Karpas-422 (cell line): Measurements from ENCODE around the gene FNDC1. TPM values are rescaled to one million over a fixed set of nuclear protein-coding genes. Genes with fewer than 3 reads are reported as not detected.
A peak's percentile ranks its signal among the peaks of the same experiment; 100 is the strongest.

Experiments used
- DNase-seq: peaks from one replicate; pipeline ENCODE4 v3.0.0-alpha.2; 2015
- H2AFZ ChIP-seq: fragments of 200-600 bp; sonication (generic); 2 replicates; pipeline ENCODE4 v1.6.1; 2014; ENCODE audit warnings: antibody characterized with exemption, low read length, mixed read lengths
- H3K27ac ChIP-seq: fragments of 200-600 bp; sonication (generic); 2 replicates; pipeline ENCODE4 v1.5.1; 2014; ENCODE audit warnings: mild to moderate bottlenecking, low read length, moderate library complexity
- H3K27me3 ChIP-seq: fragments of 200-600 bp; sonication (generic); 2 replicates; pipeline ENCODE4 v1.6.1; 2014; ENCODE audit warnings: low read length, mixed read lengths
- H3K36me3 ChIP-seq: fragments of 200-600 bp; sonication (generic); 2 replicates; pipeline ENCODE4 v1.6.1; 2014; ENCODE audit warnings: low read length, mixed read lengths; ENCODE audit not compliant: insufficient read depth
- H3K4me1 ChIP-seq: fragments of 200-600 bp; sonication (generic); 2 replicates; pipeline ENCODE4 v1.6.1; 2014; ENCODE audit warnings: mild to moderate bottlenecking, low read length, mixed read lengths
- H3K4me2 ChIP-seq: fragments of 200-600 bp; sonication (generic); 2 replicates; pipeline ENCODE4 v1.6.1; 2014; ENCODE audit warnings: low read length, low read depth, mild to moderate bottlenecking; ENCODE audit not compliant: poor library complexity, severe bottlenecking
- H3K4me3 ChIP-seq: fragments of 200-600 bp; sonication (generic); 2 replicates; pipeline ENCODE4 v1.5.1; 2014; ENCODE audit warnings: mild to moderate bottlenecking, antibody characterized with exemption, low read length, mixed read lengths
- H3K79me2 ChIP-seq: fragments of 200-600 bp; sonication (generic); 2 replicates; pipeline ENCODE4 v1.6.1; 2014; ENCODE audit warnings: mild to moderate bottlenecking, low read length, mixed read lengths
- H3K9ac ChIP-seq: fragments of 200-600 bp; sonication (generic); 2 replicates; pipeline ENCODE4 v1.6.0; 2014; ENCODE audit warnings: low read length
- H3K9me2 ChIP-seq: fragments of 200-600 bp; sonication (generic), shearing (Covaris generic); replicated peaks from 2 replicates; pipeline ENCODE4 v1.6.0; 2014; ENCODE audit warnings: mild to moderate bottlenecking, low read length, moderate library complexity; ENCODE audit not compliant: insufficient read depth
- H3K9me3 ChIP-seq: fragments of 300-700, 200-600 bp; sonication (generic); 2 replicates; pipeline ENCODE4 v1.6.1; 2014; ENCODE audit warnings: low read length, mixed read lengths
- H4K20me1 ChIP-seq: fragments of 200-600 bp; sonication (generic); 2 replicates; pipeline ENCODE4 v1.6.1; 2014; ENCODE audit warnings: mild to moderate bottlenecking, antibody characterized with exemption, low read length, low read depth; ENCODE audit not compliant: insufficient read depth
- total RNA-seq: library from RNA; depleted of rRNA; stranded (reverse); fragments of >200 nt; shearing (Covaris generic); gene quantifications from 2 replicates; pipeline ENCODE4 v1.2.3, GENCODE V29; 2014; ENCODE audit warnings: low replicate concordance

The FNDC1 gene
- total RNA-seq, 1 experiment from 2014 or later = 90.0 TPM

GRCh38 chr6:159161839-159162238 is 7.4 kb upstream of the FNDC1 start:
- Histone ChIP-seq H3K27ac (no peak overlapping the region), H3K79me2 (no peaks in the 10 kb centered on the region), H3K9ac (no peak overlapping the region), H3K4me2 (no peak overlapping the region), H4K20me1 (no peaks in the 10 kb centered on the region), H3K4me3 (no peak overlapping the region), H3K36me3 (no peaks in the 10 kb centered on the region), H3K4me1 (peaks cover 11% of the 10 kb centered on the region), H3K27me3 (no peaks in the 10 kb centered on the region), H3K9me3 (no peaks in the 10 kb centered on the region), H2AFZ (no peak overlapping the region), H3K9me2 (no peaks in the 10 kb centered on the region)
- no peak for DNase-seq

DNA sequence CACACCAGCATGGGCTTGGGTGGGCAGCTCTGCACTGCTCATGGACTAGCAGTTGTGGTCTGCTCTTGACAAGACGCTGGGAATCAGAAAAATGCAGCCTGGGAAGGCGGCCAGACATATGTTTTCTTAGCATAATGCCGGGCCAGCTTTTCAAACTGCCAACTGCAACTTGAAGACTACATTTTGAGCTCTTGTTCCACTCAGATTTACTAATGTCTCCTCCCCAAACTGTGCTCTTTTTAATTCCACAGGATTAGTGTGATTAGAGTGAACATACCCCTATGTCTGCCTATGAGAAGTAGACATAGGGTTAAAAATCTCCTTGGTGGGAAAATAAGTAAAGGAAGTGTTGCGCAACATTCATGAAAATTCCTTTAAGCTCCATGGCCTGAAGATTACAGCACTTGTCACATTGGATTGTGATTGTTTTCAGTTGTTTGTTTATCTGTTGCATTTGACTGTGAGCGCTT is 5.3 kb upstream of the FNDC1 start:
- Histone ChIP-seq H3K36me3 (no peaks in the 10 kb centered on the region), H3K79me2 (no peaks in the 10 kb centered on the region), H3K27me3 (no peaks in the 10 kb centered on the region), H3K4me3 (no peak overlapping the region), H4K20me1 (no peaks in the 10 kb centered on the region), H3K9ac (no peak overlapping the region), H3K27ac (no peak overlapping the region), H2AFZ (no peak overlapping the region), H3K9me2 (no peaks in the 10 kb centered on the region), H3K4me2 (no peak overlapping the region), H3K4me1 (peaks cover 27% of the 10 kb centered on the region), H3K9me3 (no peaks in the 10 kb centered on the region)
- no peak for DNase-seq

DNA sequence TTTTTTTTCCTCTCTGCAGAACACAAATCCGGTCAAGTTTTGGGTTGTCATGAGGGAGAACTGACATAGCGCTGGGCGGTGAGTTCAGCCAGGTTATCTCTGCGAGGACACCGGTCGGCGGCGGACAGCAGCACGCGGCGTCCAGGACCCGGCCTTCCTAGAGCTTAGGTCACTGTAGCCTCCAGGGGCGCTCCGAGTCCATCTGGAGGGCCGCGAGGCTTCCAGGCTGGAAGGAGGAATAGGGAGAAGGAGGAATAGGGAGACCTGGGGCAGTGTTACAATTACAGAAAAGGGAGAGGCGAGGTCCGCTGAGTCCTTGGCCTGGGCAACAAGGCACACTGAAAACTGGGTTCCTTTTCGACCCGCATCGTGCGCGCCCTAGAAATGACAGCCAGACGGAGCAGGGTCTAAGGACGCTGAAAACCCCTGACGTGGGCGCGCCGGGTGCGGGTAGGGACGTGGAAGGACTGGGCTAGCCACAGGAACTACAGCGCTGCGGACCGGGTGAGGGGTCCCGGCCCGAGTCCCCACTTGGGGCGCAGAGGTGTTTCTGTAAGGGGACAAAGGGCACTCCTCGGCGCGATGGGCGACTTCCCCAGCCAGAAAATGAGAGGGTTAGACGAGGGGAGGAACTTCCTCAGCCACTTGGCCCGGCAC is 536 bp upstream of the FNDC1 start:
- Histone ChIP-seq H3K4me3 (peak overlapping the region; percentile 66), H3K9me2 (no peaks in the 10 kb centered on the region), H3K9me3 (no peaks in the 10 kb centered on the region), H2AFZ (peak overlapping the region; percentile 78; the same call in 1 of the 2 replicates), H3K4me1 (peaks cover 53% of the 10 kb centered on the region), H3K27ac (no peak overlapping the region), H3K79me2 (peaks cover 41% of the 10 kb centered on the region), H3K36me3 (no peaks in the 10 kb centered on the region), H3K9ac (peak overlapping the region; percentile 65), H3K4me2 (peak overlapping the region; percentile 73), H4K20me1 (no peaks in the 10 kb centered on the region), H3K27me3 (no peaks in the 10 kb centered on the region)
- DNase-seq = no peak

GRCh38 chr6:159169557-159170332 is 545 bp downstream of the FNDC1 start:
- peak overlapping the region; percentile 40; the same call in 1 of the 2 replicates for H2AFZ ChIP-seq
- H3K4me2 ChIP-seq = peak overlapping the region; percentile 81
- DNase-seq = peak; percentile 92
- H3K79me2 ChIP-seq = peaks cover 51% of the 10 kb centered on the region
- no peaks in the 10 kb centered on the region for H4K20me1 ChIP-seq
- H3K27ac ChIP-seq = peak overlapping the region; percentile 94
- no peaks in the 10 kb centered on the region for H3K27me3 ChIP-seq
- H3K9ac ChIP-seq = peak overlapping the region; percentile 86
- peaks cover 64% of the 10 kb centered on the region for H3K4me1 ChIP-seq
- H3K36me3 ChIP-seq = no peaks in the 10 kb centered on the region
- no peaks in the 10 kb centered on the region for H3K9me2 ChIP-seq
- H3K4me3 ChIP-seq = peak overlapping the region; percentile 70
- H3K9me3 ChIP-seq = no peaks in the 10 kb centered on the region

DNA sequence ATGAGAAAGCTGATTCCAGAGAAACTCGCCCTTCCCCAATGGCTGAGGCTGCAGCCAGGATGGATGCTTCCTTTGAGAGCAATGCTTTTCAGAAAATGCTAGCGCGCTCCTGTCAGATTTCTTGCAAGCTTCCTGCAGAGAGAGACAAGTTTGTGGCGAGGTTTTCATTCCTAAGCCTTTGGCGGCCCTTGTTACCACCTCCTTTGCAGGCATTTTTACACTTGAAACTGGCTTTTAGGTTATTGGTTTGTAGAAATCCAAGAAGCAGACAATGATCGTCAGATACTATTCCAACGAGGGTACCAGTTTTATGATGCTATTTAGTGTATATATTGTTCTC is 1.1 kb downstream of the FNDC1 start:
- Histone ChIP-seq H3K4me2 (peak overlapping the region; percentile 81), H3K4me3 (peak overlapping the region; percentile 70), H3K27ac (peak overlapping the region; percentile 94), H3K36me3 (peaks cover 3% of the 10 kb centered on the region; the same call in 1 of the 2 replicates), H3K9ac (peak overlapping the region; percentile 86), H3K4me1 (peaks cover 69% of the 10 kb centered on the region), H2AFZ (no peak overlapping the region), H4K20me1 (no peaks in the 10 kb centered on the region), H3K79me2 (peaks cover 56% of the 10 kb centered on the region), H3K27me3 (no peaks in the 10 kb centered on the region), H3K9me2 (no peaks in the 10 kb centered on the region), H3K9me3 (no peaks in the 10 kb centered on the region)
- DNase-seq = no peak

DNA sequence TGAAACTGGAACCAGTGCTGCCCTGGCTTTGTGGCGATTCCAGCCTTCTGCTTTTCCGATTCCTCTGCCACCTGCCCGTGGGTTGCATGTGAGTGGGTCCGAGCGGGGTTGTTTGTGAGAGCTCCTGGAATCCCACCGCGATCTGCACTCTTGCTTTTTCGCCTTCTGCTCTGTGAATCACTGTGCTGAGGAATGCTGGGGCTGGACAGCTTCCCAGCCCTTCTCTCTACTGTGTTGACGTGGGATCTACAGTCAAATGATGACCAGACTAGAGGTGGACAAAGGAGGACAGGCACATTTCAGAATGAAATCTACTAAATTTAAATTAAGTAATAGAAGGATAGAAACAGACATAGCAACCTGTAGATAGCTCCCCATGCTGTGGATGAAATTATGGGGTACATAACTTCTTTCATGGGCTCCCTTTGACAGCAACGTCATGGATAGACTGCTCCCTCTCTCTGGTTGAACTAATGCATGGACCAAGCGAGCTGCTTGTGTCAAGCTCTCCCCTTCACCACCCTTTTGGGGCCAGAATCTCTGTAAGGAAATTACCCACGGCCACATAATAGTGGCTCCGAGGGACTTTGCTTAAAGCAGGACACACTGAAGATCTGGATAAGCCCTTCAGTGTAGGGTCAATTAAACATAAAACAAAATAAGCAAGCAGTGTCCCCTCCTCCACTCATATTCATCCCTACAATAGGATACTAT is 2.0 kb downstream of the FNDC1 start:
- Histone ChIP-seq H3K4me1 (peaks cover 73% of the 10 kb centered on the region), H3K4me3 (peak overlapping the region; percentile 70), H4K20me1 (no peaks in the 10 kb centered on the region), H3K36me3 (peaks cover 12% of the 10 kb centered on the region), H3K27me3 (no peaks in the 10 kb centered on the region), H3K79me2 (peaks cover 65% of the 10 kb centered on the region), H2AFZ (no peak overlapping the region), H3K9ac (peak overlapping the region; percentile 86), H3K9me2 (no peaks in the 10 kb centered on the region), H3K4me2 (peak overlapping the region; percentile 81), H3K9me3 (no peaks in the 10 kb centered on the region), H3K27ac (peak overlapping the region; percentile 94)
- peak; percentile 77 for DNase-seq

- H3K4me2 ChIP-seq = peak overlapping the region; percentile 81
- no peaks in the 10 kb centered on the region for H4K20me1 ChIP-seq
- H3K27me3 ChIP-seq = no peaks in the 10 kb centered on the region
- H3K4me3 ChIP-seq = peak overlapping the region; percentile 70
- no peaks in the 10 kb centered on the region for H3K9me3 ChIP-seq
- no peaks in the 10 kb centered on the region for H3K9me2 ChIP-seq
- H3K79me2 ChIP-seq = peaks cover 74% of the 10 kb centered on the region
- H3K9ac ChIP-seq = peak overlapping the region; percentile 86
- peak overlapping the region; percentile 94 for H3K27ac ChIP-seq
- H3K36me3 ChIP-seq = peaks cover 20% of the 10 kb centered on the region
- H2AFZ ChIP-seq = no peak overlapping the region
- DNase-seq = peak; percentile 63
- H3K4me1 ChIP-seq = peaks cover 73% of the 10 kb centered on the region
Observed at GRCh38 chr6:159172091-159172491, 2.9 kb downstream of the FNDC1 start.
